HG03469 (cell line): ENCODE measurements around the gene LTF.

Source experiments
- ATAC-seq: cut with Tn5 transposase; IDR thresholded peaks from one replicate; pipeline ENCODE4 v1.9.1; 2021; ENCODE audit warnings: mild to moderate bottlenecking, moderate library complexity, moderate number of reproducible peaks; ENCODE audit not compliant: unreplicated experiment

LTF gene

GRCh38 chr3:46470831-46471230 is 6.1 kb upstream of the LTF start:
- ATAC-seq = no peak

- ATAC-seq = no peak
Measured at GRCh38 chr3:46469680-46470357, 5.1 kb upstream of the LTF start.

- ATAC-seq = no peak
Measured at GRCh38 chr3:46468753-46469600, 4.3 kb upstream of the LTF start.

- ATAC-seq = no peak
Measured at GRCh38 chr3:46467562-46467961, 2.9 kb upstream of the LTF start.

GRCh38 chr3:46466871-46467403 is 2.2 kb upstream of the LTF start:
- no peak for ATAC-seq

GRCh38 chr3:46466273-46466672 is 1.6 kb upstream of the LTF start:
- ATAC-seq = no peak

GRCh38 chr3:46465196-46465520 is 453 bp upstream of the LTF start:
- ATAC-seq = no peak

- no peak for ATAC-seq
Measured at GRCh38 chr3:46463868-46464241, 850 bp downstream of the LTF start.

- ATAC-seq = no peak
Measured at GRCh38 chr3:46463120-46463867, 1.4 kb downstream of the LTF start.

- no peak for ATAC-seq
Measured at GRCh38 chr3:46462511-46462910, 2.2 kb downstream of the LTF start.

GRCh38 chr3:46462111-46462510 is 2.6 kb downstream of the LTF start:
- no peak for ATAC-seq

- ATAC-seq = no peak
Measured at GRCh38 chr3:46460051-46460450, 4.7 kb downstream of the LTF start.

- no peak for ATAC-seq
Measured at GRCh38 chr3:46456118-46456517, 8.6 kb downstream of the LTF start.

GRCh38 chr3:46455231-46456115 is 9.2 kb downstream of the LTF start:
- no peak for ATAC-seq

GRCh38 chr3:46454606-46455005 is 10.1 kb downstream of the LTF start:
- ATAC-seq = no peak

- no peak for ATAC-seq
Measured at GRCh38 chr3:46454209-46454595, 10.5 kb downstream of the LTF start.

- no peak for ATAC-seq
Measured at GRCh38 chr3:46453526-46454208, 11.0 kb downstream of the LTF start.

- no peak for ATAC-seq
Measured at GRCh38 chr3:46449755-46450552, 14.8 kb downstream of the LTF start.

- no peak for ATAC-seq
Measured at GRCh38 chr3:46448721-46449120, 16.0 kb downstream of the LTF start.
